GM18867 (cell line): Measurements from ENCODE around the gene HPN.
"Not testable (repeated sequence)": the region's sequence is repeated elsewhere in the genome, so short reads cannot be mapped to it uniquely, and the experiment has no call there.

Experiments used
- ATAC-seq: cut with Tn5 transposase; IDR thresholded peaks from one replicate; pipeline ENCODE4 v1.9.1; 2021; ENCODE audit warnings: mild to moderate bottlenecking, moderate library complexity; ENCODE audit not compliant: unreplicated experiment

HPN gene

GRCh38 chr19:35042056-35042730 is 672 bp downstream of the HPN start:
- ATAC-seq, result no peak

GRCh38 chr19:35042954-35043604 is 1.6 kb downstream of the HPN start:
- ATAC-seq, result no peak

GRCh38 chr19:35043906-35044305 is 2.4 kb downstream of the HPN start:
- ATAC-seq, result no peak

GRCh38 chr19:35044317-35045117 is 3.0 kb downstream of the HPN start:
- no peak for ATAC-seq

- ATAC-seq, result peak; percentile 47
Observed at GRCh38 chr19:35045667-35046300, 4.3 kb downstream of the HPN start.

GRCh38 chr19:35046461-35046860 is 4.9 kb downstream of the HPN start:
- no peak for ATAC-seq

- ATAC-seq, result no peak
Observed at GRCh38 chr19:35048911-35049411, 7.4 kb downstream of the HPN start.

- ATAC-seq, result no peak
Observed at GRCh38 chr19:35049456-35049855, 7.9 kb downstream of the HPN start.

- not testable (repeated sequence) for ATAC-seq
Observed at GRCh38 chr19:35050662-35051061, 9.1 kb downstream of the HPN start.

GRCh38 chr19:35051268-35051667 is 9.7 kb downstream of the HPN start:
- not testable (repeated sequence) for ATAC-seq

- ATAC-seq, result no peak
Observed at GRCh38 chr19:35051796-35052195, 10.3 kb downstream of the HPN start.

GRCh38 chr19:35052599-35053190 is 11.2 kb downstream of the HPN start:
- no peak for ATAC-seq

- no peak for ATAC-seq
Observed at GRCh38 chr19:35053667-35054293, 12.3 kb downstream of the HPN start.

GRCh38 chr19:35054626-35055025 is 13.1 kb downstream of the HPN start:
- no peak for ATAC-seq

GRCh38 chr19:35055715-35056179 is 14.2 kb downstream of the HPN start:
- no peak for ATAC-seq

GRCh38 chr19:35056513-35057063 is 15.1 kb downstream of the HPN start:
- no peak for ATAC-seq

- no peak for ATAC-seq
Observed at GRCh38 chr19:35058370-35058769, 16.8 kb downstream of the HPN start.

GRCh38 chr19:35059006-35059798 is 17.7 kb downstream of the HPN start:
- no peak for ATAC-seq

GRCh38 chr19:35059799-35060091 is 18.2 kb downstream of the HPN start:
- ATAC-seq, result no peak
